ENCODE data around the gene XRCC4. TPM values are rescaled to one million over a fixed set of nuclear protein-coding genes. Genes with fewer than 3 reads are reported as not detected.

The XRCC4 gene
- total and polyA plus RNA-seq, 2 of the 8 experiments (the other 6 are each of a cell fraction or from before 2014, with no cell fraction given) = 3.0 to 8.3 TPM

GRCh38 chr5:83199126-83199525 is 121.8 kb downstream of the XRCC4 start:
- no peak overlapping the region for H2AFZ ChIP-seq (ENCODE audit: low read length)
- H2BK5ac ChIP-seq (ENCODE audit: low read depth, low read length) = no peak overlapping the region
- no peak overlapping the region for H3K56ac ChIP-seq (replicated peaks; ENCODE audit: insufficient read length, low read depth, low read length)
- no peak for DNase-seq (ENCODE audit: low read depth in 1 of 2, low spot score in 2 of 2)
- H3K4me2 ChIP-seq (ENCODE audit: insufficient read depth in 1 of 2, low read depth in 2 of 2, low read length in 2 of 2) = no peak overlapping the region
- no peak overlapping the region for H3K4me3 ChIP-seq (ENCODE audit: extremely low read depth in 1 of 4, insufficient read depth in 2 of 4, low read depth in 3 of 4, low read length in 4 of 4)
- H3K36me3 ChIP-seq (ENCODE audit: control insufficient read depth in 2 of 4, insufficient read depth in 4 of 4, low read length in 3 of 4) = no peaks in the 10 kb centered on the region
- ChIA-PET CTCF (ENCODE audit: partially characterized antibody) (interaction anchor here (0.5 kb wide), 1 partner anchor 235 kb away, joined by 3 read pairs; no protein-coding TSS in a partner anchor), POLR2A (ENCODE audit: partially characterized antibody) (no interaction called here)
- H3K4ac ChIP-seq (replicated peaks; ENCODE audit: insufficient read length, low read depth, low read length) = no peak overlapping the region
- H4K8ac ChIP-seq (ENCODE audit: extremely low read depth, insufficient read depth, low read length) = no peak overlapping the region
- no peak overlapping the region for H2AK5ac ChIP-seq (ENCODE audit: low read depth, low read length)
- H3K27ac ChIP-seq (ENCODE audit: low read depth, low read length) = no peak overlapping the region
- no peak overlapping the region for H2BK120ac ChIP-seq (replicated peaks; ENCODE audit: low read depth, low read length)
- H2BK15ac ChIP-seq (ENCODE audit: low read length) = no peak overlapping the region
- H3K23me2 ChIP-seq (ENCODE audit: low read depth, low read length) = no peaks in the 10 kb centered on the region
- no peak overlapping the region for H3K23ac ChIP-seq (ENCODE audit: insufficient read length)
- H3K18ac ChIP-seq (ENCODE audit: extremely low read depth, low read length) = no peak overlapping the region
- H3K14ac ChIP-seq (ENCODE audit: insufficient read length) = no peak overlapping the region
- H3K4me1 ChIP-seq (replicated peaks in 1 of 4; ENCODE audit: control insufficient read depth in 3 of 4, insufficient read depth in 4 of 4, low read length in 3 of 4) = no peaks in the 10 kb centered on the region
- no peak overlapping the region for H2BK20ac ChIP-seq (ENCODE audit: low read length)
- H4K20me1 ChIP-seq (replicated peaks in 1 of 2; ENCODE audit: control insufficient read depth in 1 of 2, insufficient read depth in 2 of 2, low read length in 2 of 2) = no peaks in the 10 kb centered on the region
- no peaks in the 10 kb centered on the region for H3K79me2 ChIP-seq (ENCODE audit: control insufficient read depth in 1 of 2, insufficient read depth in 2 of 2, low read length in 2 of 2)
- WGBS, 2 experiments (ENCODE audit: extremely low coverage in 1 of 2, insufficient coverage in 1 of 2, insufficient read length in 1 of 2, insufficient replicate concordance in 2 of 2, low coverage in 1 of 2, low lambda C conversion rate in 2 of 2, missing lambda C conversion rate in 1 of 2) = 91% methylated on average over 5 of the region's 5 CpGs; no CpG with 5 or more reads in 1 of the 2 experiments
- no peak overlapping the region for H4K91ac ChIP-seq (replicated peaks; ENCODE audit: insufficient read length, low read length)
- no peaks in the 10 kb centered on the region for H3K9me3 ChIP-seq (ENCODE audit: insufficient read depth in 2 of 2, low read depth in 1 of 2, low read length in 1 of 2)
- no peaks in the 10 kb centered on the region for H3K27me3 ChIP-seq (replicated peaks in 1 of 4; ENCODE audit: control insufficient read depth in 3 of 4, extremely low read depth in 1 of 4, insufficient read depth in 3 of 4, low read length in 3 of 4)
- no peaks in the 10 kb centered on the region for H3K79me1 ChIP-seq (ENCODE audit: low read depth, low read length)
- H4K5ac ChIP-seq (ENCODE audit: insufficient read length, low read depth, low read length) = no peak overlapping the region
- H3K9ac ChIP-seq (replicated peaks in 1 of 4; ENCODE audit: extremely low read depth in 1 of 4, low read depth in 3 of 4, low read length in 3 of 4) = no peak overlapping the region
- no peak for FAIRE-seq
- no peak overlapping the region for H2BK12ac ChIP-seq (ENCODE audit: low read depth, low read length)
- TF ChIP-seq, protein P1, sequence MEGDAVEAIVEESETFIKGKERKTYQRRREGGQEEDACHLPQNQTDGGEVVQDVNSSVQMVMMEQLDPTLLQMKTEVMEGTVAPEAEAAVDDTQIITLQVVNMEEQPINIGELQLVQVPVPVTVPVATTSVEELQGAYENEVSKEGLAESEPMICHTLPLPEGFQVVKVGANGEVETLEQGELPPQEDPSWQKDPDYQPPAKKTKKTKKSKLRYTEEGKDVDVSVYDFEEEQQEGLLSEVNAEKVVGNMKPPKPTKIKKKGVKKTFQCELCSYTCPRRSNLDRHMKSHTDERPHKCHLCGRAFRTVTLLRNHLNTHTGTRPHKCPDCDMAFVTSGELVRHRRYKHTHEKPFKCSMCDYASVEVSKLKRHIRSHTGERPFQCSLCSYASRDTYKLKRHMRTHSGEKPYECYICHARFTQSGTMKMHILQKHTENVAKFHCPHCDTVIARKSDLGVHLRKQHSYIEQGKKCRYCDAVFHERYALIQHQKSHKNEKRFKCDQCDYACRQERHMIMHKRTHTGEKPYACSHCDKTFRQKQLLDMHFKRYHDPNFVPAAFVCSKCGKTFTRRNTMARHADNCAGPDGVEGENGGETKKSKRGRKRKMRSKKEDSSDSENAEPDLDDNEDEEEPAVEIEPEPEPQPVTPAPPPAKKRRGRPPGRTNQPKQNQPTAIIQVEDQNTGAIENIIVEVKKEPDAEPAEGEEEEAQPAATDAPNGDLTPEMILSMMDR (IDR thresholded peaks at IDR 0.05; ENCODE audit: control extremely low read depth in 1 of 3, insufficient read depth in 1 of 3, low read depth in 1 of 3, low read length in 3 of 3) = no peak
- TF ChIP-seq HDAC6 (IDR thresholded peaks at IDR 0.05; ENCODE audit: low read depth, low read length) (no peak), NANOG (IDR thresholded peaks at IDR 0.05; ENCODE audit: insufficient read depth, low read depth, low read length, poor library complexity, severe bottlenecking) (no peak), FOSL1 (IDR thresholded peaks at IDR 0.05; ENCODE audit: insufficient read depth, low read depth, low read length) (no peak), TAF7 (optimal IDR thresholded peaks at IDR 0.05; ENCODE audit: borderline replicate concordance, low read depth, low read length) (no peak), SP2 (IDR thresholded peaks at IDR 0.05; ENCODE audit: low read length) (no peak), TAF1 (IDR thresholded peaks at IDR 0.05; ENCODE audit: low read depth, low read length) (no peak), NRF1 (IDR thresholded peaks at IDR 0.05; ENCODE audit: low read depth, low read length) (no peak), RAD21 (IDR thresholded peaks at IDR 0.05 in 1 of 2, conservative IDR thresholded peaks at IDR 0.05 in 1 of 2; ENCODE audit: low read depth in 2 of 2, low read length in 2 of 2) (no peak), SP4 (IDR thresholded peaks at IDR 0.05; ENCODE audit: low read length) (no peak), SIN3A (conservative IDR thresholded peaks at IDR 0.05 in 1 of 2, IDR thresholded peaks at IDR 0.05 in 1 of 2; ENCODE audit: low read depth in 1 of 2, low read length in 2 of 2) (no peak), SRF (IDR thresholded peaks at IDR 0.05; ENCODE audit: low read depth, low read length) (no peak)
